ENCODE data around the gene MRPL46.
"Not testable (repeated sequence)": the region's sequence is repeated elsewhere in the genome, so short reads cannot be mapped to it uniquely, and the experiment has no call there.

The MRPL46 gene

DNA sequence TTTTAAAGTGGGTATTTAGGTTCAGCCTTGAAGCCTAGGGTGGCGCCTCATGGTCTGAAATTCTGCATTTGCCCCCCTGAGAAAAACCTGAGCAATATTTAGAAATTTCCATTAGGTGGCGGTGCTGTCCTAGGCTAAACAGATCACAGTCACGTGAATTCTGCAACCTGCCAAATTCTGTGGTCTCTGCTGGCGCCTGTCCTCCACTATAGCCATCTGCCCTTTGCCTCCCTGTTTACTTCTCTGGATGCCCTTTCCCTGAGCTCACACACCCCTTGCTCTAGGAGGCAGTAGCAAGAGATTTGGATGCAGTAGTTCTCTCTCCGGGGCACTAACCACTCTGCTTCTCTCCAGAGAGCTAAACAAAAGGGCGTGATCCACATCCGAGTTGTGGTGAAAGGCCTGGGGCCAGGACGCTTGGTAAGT lies 9.5 kb upstream of the MRPL46 start:
- no peaks in the 10 kb centered on the region for H3K9me2 ChIP-seq (replicated peaks; ENCODE audit: insufficient read depth, low read length)
- H3K4me3 ChIP-seq (ENCODE audit: insufficient read depth, low read length, poor library complexity, severe bottlenecking) = no peak overlapping the region
- no peak overlapping the region for H3K4me2 ChIP-seq (ENCODE audit: low read depth, low read length, poor library complexity, severe bottlenecking)
- peaks cover 4% of the 10 kb centered on the region for H3K79me2 ChIP-seq (ENCODE audit: insufficient read depth, low read length)
- TF ChIP-seq, protein P1, sequence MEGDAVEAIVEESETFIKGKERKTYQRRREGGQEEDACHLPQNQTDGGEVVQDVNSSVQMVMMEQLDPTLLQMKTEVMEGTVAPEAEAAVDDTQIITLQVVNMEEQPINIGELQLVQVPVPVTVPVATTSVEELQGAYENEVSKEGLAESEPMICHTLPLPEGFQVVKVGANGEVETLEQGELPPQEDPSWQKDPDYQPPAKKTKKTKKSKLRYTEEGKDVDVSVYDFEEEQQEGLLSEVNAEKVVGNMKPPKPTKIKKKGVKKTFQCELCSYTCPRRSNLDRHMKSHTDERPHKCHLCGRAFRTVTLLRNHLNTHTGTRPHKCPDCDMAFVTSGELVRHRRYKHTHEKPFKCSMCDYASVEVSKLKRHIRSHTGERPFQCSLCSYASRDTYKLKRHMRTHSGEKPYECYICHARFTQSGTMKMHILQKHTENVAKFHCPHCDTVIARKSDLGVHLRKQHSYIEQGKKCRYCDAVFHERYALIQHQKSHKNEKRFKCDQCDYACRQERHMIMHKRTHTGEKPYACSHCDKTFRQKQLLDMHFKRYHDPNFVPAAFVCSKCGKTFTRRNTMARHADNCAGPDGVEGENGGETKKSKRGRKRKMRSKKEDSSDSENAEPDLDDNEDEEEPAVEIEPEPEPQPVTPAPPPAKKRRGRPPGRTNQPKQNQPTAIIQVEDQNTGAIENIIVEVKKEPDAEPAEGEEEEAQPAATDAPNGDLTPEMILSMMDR (IDR thresholded peaks at IDR 0.05; ENCODE audit: insufficient read depth, low read length, poor library complexity, severe bottlenecking) = peak; percentile 36
- TF ChIP-seq EZH2phosphoT487 (conservative IDR thresholded peaks at IDR 0.05; ENCODE audit: low read length) = no peak
- H3K9ac ChIP-seq (ENCODE audit: low read length) = no peak overlapping the region
- H3K36me3 ChIP-seq (ENCODE audit: low read length) = no peaks in the 10 kb centered on the region; the same call in 1 of the 2 replicates
- no peak overlapping the region for H3K27ac ChIP-seq (ENCODE audit: low read depth, low read length)
- no peak overlapping the region for H2AFZ ChIP-seq (ENCODE audit: low read depth, low read length, severe bottlenecking)
- H3F3A ChIP-seq (ENCODE audit: insufficient read depth) = no peaks in the 10 kb centered on the region
- H3K9me3 ChIP-seq (ENCODE audit: insufficient read depth, low read length) = no peaks in the 10 kb centered on the region
- H3K27me3 ChIP-seq (ENCODE audit: low read length) = no peaks in the 10 kb centered on the region
- no peaks in the 10 kb centered on the region for H4K20me1 ChIP-seq (ENCODE audit: low read depth, low read length)

- H4K20me1 ChIP-seq (ENCODE audit: low read depth, low read length); H3K27me3 ChIP-seq (ENCODE audit: low read length); H3K36me3 ChIP-seq (ENCODE audit: low read length); H3K9me2 ChIP-seq (replicated peaks; ENCODE audit: insufficient read depth, low read length); H3K9me3 ChIP-seq (ENCODE audit: insufficient read depth, low read length); H3K4me3 ChIP-seq (ENCODE audit: insufficient read depth, low read length, poor library complexity, severe bottlenecking); H2AFZ ChIP-seq (ENCODE audit: low read depth, low read length, severe bottlenecking); H3K9ac ChIP-seq (ENCODE audit: low read length); H3K4me2 ChIP-seq (ENCODE audit: low read depth, low read length, poor library complexity, severe bottlenecking); H3F3A ChIP-seq (ENCODE audit: insufficient read depth); H3K27ac ChIP-seq (ENCODE audit: low read depth, low read length): not testable (repeated sequence)
- peaks cover 14% of the 10 kb centered on the region for H3K79me2 ChIP-seq (ENCODE audit: insufficient read depth, low read length)
Measured at GRCh38 chr15:88473661-88474293, 6.6 kb upstream of the MRPL46 start.

- Histone ChIP-seq H3K9ac (ENCODE audit: low read length) (no peak overlapping the region), H3K27ac (ENCODE audit: low read depth, low read length) (no peak overlapping the region), H3K36me3 (ENCODE audit: low read length) (no peaks in the 10 kb centered on the region; the same call in 1 of the 2 replicates), H3F3A (ENCODE audit: insufficient read depth) (no peaks in the 10 kb centered on the region), H4K20me1 (ENCODE audit: low read depth, low read length) (no peaks in the 10 kb centered on the region), H3K9me2 (replicated peaks; ENCODE audit: insufficient read depth, low read length) (no peaks in the 10 kb centered on the region), H3K27me3 (ENCODE audit: low read length) (no peaks in the 10 kb centered on the region), H2AFZ (ENCODE audit: low read depth, low read length, severe bottlenecking) (no peak overlapping the region), H3K4me3 (ENCODE audit: insufficient read depth, low read length, poor library complexity, severe bottlenecking) (no peak overlapping the region), H3K9me3 (ENCODE audit: insufficient read depth, low read length) (no peaks in the 10 kb centered on the region), H3K79me2 (ENCODE audit: insufficient read depth, low read length) (peaks cover 24% of the 10 kb centered on the region), H3K4me2 (ENCODE audit: low read depth, low read length, poor library complexity, severe bottlenecking) (no peak overlapping the region)
- no peak for TF ChIP-seq EZH2phosphoT487 (conservative IDR thresholded peaks at IDR 0.05; ENCODE audit: low read length)
- TF ChIP-seq, protein P1 (IDR thresholded peaks at IDR 0.05; ENCODE audit: insufficient read depth, low read length, poor library complexity, severe bottlenecking) = no peak
Measured at GRCh38 chr15:88472225-88472624, 5.0 kb upstream of the MRPL46 start.

GRCh38 chr15:88470625-88471372 lies 3.6 kb upstream of the MRPL46 start:
- H3K9ac ChIP-seq (ENCODE audit: low read length) = no peak overlapping the region
- TF ChIP-seq, protein P1 (IDR thresholded peaks at IDR 0.05; ENCODE audit: insufficient read depth, low read length, poor library complexity, severe bottlenecking) = no peak
- TF ChIP-seq EZH2phosphoT487 (conservative IDR thresholded peaks at IDR 0.05; ENCODE audit: low read length) = no peak
- H3K4me3 ChIP-seq (ENCODE audit: insufficient read depth, low read length, poor library complexity, severe bottlenecking) = no peak overlapping the region
- H4K20me1 ChIP-seq (ENCODE audit: low read depth, low read length) = no peaks in the 10 kb centered on the region
- no peak overlapping the region for H3K4me2 ChIP-seq (ENCODE audit: low read depth, low read length, poor library complexity, severe bottlenecking)
- no peaks in the 10 kb centered on the region for H3K9me3 ChIP-seq (ENCODE audit: insufficient read depth, low read length)
- H3F3A ChIP-seq (ENCODE audit: insufficient read depth) = no peaks in the 10 kb centered on the region
- no peaks in the 10 kb centered on the region for H3K27me3 ChIP-seq (ENCODE audit: low read length)
- H2AFZ ChIP-seq (ENCODE audit: low read depth, low read length, severe bottlenecking) = no peak overlapping the region
- H3K27ac ChIP-seq (ENCODE audit: low read depth, low read length) = no peak overlapping the region
- no peaks in the 10 kb centered on the region for H3K36me3 ChIP-seq (ENCODE audit: low read length)
- H3K9me2 ChIP-seq (replicated peaks; ENCODE audit: insufficient read depth, low read length) = no peaks in the 10 kb centered on the region
- peaks cover 34% of the 10 kb centered on the region for H3K79me2 ChIP-seq (ENCODE audit: insufficient read depth, low read length)
